ENCODE measurements around the gene CCDC91. TPM values are rescaled to one million over a fixed set of nuclear protein-coding genes. Genes with fewer than 3 reads are reported as not detected.

CCDC91 gene
- total and polyA plus RNA-seq, 9 of the 15 experiments (the other 6 are each of a cell fraction or from before 2014, with no cell fraction given) = 10.1 to 31.1 (median 26.3) TPM

DNA sequence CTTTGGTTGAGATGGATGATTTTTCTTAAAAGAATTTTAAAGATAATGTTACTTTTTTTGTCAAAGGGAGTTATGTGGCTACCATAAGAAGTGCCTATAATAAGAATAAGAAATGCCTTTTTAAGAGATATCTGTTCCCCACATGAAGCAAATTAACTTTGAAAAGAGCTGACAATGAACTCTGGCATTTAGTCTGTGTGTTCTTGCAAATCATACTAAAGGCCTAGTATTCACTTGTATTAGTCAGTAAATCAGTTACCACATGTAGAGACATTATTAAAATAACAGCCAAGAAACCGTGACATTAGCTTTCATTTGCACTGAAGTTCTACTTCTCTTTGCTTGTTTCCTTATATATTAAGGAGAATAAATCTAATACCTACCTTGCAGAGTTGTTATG, 296.3 kb downstream of the CCDC91 start:
- ChIA-PET CTCF (ENCODE audit: low intra/inter-chr PET ratio) (no interaction called here), POLR2A (no interaction called here)
- Histone ChIP-seq H3K27ac (ENCODE audit: extremely low read depth, low read depth, low read length) (no peak overlapping the region), H2AFZ (ENCODE audit: low read depth, low read length) (no peak overlapping the region), H3K4me3 (no peak overlapping the region), H3K4me2 (ENCODE audit: insufficient read depth, low read length) (no peak overlapping the region), H3K79me2 (ENCODE audit: control insufficient read depth, insufficient read depth, low read length) (no peaks in the 10 kb centered on the region), H3K9me1 (ENCODE audit: control insufficient read depth, insufficient read depth, low read length) (no peaks in the 10 kb centered on the region), H3K27me3 (ENCODE audit: control insufficient read depth in 2 of 2, insufficient read depth in 2 of 2, low read length in 2 of 2) (no peaks in the 10 kb centered on the region), H3K4me1 (replicated peaks in 1 of 2; ENCODE audit: control insufficient read depth in 2 of 2, insufficient read depth in 2 of 2, low read length in 2 of 2) (no peaks in the 10 kb centered on the region), H3K9me3 (replicated peaks; ENCODE audit: control insufficient read depth, insufficient read depth, low read depth, low read length) (no peaks in the 10 kb centered on the region), H3K36me3 (ENCODE audit: control insufficient read depth, insufficient read depth, low read length) (peaks cover 3% of the 10 kb centered on the region; the same call in 1 of the 3 replicates), H3K9ac (ENCODE audit: insufficient read depth in 1 of 2, low read depth in 2 of 2, low read length in 2 of 2) (no peak overlapping the region), H4K20me1 (replicated peaks; ENCODE audit: control insufficient read depth, insufficient read depth, low read length) (no peaks in the 10 kb centered on the region)
- WGBS (ENCODE audit: insufficient coverage, low coverage, missing lambda C conversion rate) = 89% methylated on average over 1 of the region's 1 CpG
- TF ChIP-seq PTBP1 (IDR thresholded peaks at IDR 0.05; ENCODE audit: low read depth, low read length) (no peak), NFIX (CRISPR knock-in tag; IDR thresholded peaks at IDR 0.05; ENCODE audit: low read depth) (no peak), ZEB2 (IDR thresholded peaks at IDR 0.05) (no peak)
- TF ChIP-seq, protein P1, sequence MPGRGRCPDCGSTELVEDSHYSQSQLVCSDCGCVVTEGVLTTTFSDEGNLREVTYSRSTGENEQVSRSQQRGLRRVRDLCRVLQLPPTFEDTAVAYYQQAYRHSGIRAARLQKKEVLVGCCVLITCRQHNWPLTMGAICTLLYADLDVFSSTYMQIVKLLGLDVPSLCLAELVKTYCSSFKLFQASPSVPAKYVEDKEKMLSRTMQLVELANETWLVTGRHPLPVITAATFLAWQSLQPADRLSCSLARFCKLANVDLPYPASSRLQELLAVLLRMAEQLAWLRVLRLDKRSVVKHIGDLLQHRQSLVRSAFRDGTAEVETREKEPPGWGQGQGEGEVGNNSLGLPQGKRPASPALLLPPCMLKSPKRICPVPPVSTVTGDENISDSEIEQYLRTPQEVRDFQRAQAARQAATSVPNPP (IDR thresholded peaks at IDR 0.05; ENCODE audit: borderline replicate concordance, insufficient read depth, insufficient read length) = no peak
- in situ Hi-C loops (cut with MboI) = no loop called here
- ATAC-seq (no peak), FAIRE-seq (no peak), DNase-seq (ENCODE audit: extremely low read depth in 1 of 4, low spot score in 3 of 4) (no peak)
- no TSS peak for BruUV-seq (replicated peaks)
- intact Hi-C loops (cut with micrococcal nuclease) = no loop called here

DNA sequence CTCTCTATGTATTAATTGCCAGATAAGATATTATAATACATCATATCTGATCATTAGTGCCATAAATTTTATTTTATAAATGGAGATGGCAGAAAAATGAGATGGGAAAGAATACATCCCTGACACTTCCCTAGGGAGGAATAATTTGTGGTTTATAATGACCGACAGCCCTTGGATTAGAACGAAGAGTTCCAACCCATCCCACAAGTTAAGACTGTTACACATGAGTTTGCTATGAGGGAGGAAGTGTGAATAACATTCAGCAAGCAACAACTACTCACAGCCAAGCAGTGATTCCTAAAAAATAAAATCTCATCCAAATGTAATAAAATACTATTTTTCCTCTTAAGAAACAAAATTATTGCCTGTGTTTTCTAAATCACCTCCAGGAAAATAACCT, 299.0 kb downstream of the CCDC91 start:
- intact Hi-C loops (cut with micrococcal nuclease) = no loop called here
- Histone ChIP-seq H3K36me3 (ENCODE audit: control insufficient read depth, insufficient read depth, low read length) (peaks cover 2% of the 10 kb centered on the region; the same call in 1 of the 3 replicates), H3K9ac (ENCODE audit: insufficient read depth in 1 of 2, low read depth in 2 of 2, low read length in 2 of 2) (no peak overlapping the region), H3K9me1 (ENCODE audit: control insufficient read depth, insufficient read depth, low read length) (no peaks in the 10 kb centered on the region), H3K27ac (ENCODE audit: extremely low read depth, low read depth, low read length) (no peak overlapping the region), H3K9me3 (replicated peaks; ENCODE audit: control insufficient read depth, insufficient read depth, low read depth, low read length) (no peaks in the 10 kb centered on the region), H3K4me1 (replicated peaks in 1 of 2; ENCODE audit: control insufficient read depth in 2 of 2, insufficient read depth in 2 of 2, low read length in 2 of 2) (no peaks in the 10 kb centered on the region), H3K4me3 (no peak overlapping the region), H4K20me1 (replicated peaks; ENCODE audit: control insufficient read depth, insufficient read depth, low read length) (no peaks in the 10 kb centered on the region), H3K4me2 (ENCODE audit: insufficient read depth, low read length) (no peak overlapping the region), H2AFZ (ENCODE audit: low read depth, low read length) (no peak overlapping the region), H3K79me2 (ENCODE audit: control insufficient read depth, insufficient read depth, low read length) (no peaks in the 10 kb centered on the region), H3K27me3 (ENCODE audit: control insufficient read depth in 2 of 2, insufficient read depth in 2 of 2, low read length in 2 of 2) (no peaks in the 10 kb centered on the region)
- ATAC-seq (no peak), FAIRE-seq (no peak), DNase-seq (ENCODE audit: extremely low read depth in 1 of 4, low spot score in 3 of 4) (no peak)
- POLR2A ChIA-PET = no interaction called here
- BruUV-seq (replicated peaks) = no TSS peak
- 89% methylated on average over 2 of the region's 2 CpGs for WGBS (ENCODE audit: insufficient coverage, low coverage, missing lambda C conversion rate)
- in situ Hi-C loops (cut with MboI) = no loop called here
- CTCF ChIA-PET (ENCODE audit: low intra/inter-chr PET ratio) = no interaction called here
- TF ChIP-seq CSDE1 (IDR thresholded peaks at IDR 0.05) (no peak), MTA2 (IDR thresholded peaks at IDR 0.05; ENCODE audit: low read depth) (no peak), IFI16 (CRISPR knock-in tag; IDR thresholded peaks at IDR 0.05) (no peak), ZNF431 (CRISPR knock-in tag; IDR thresholded peaks at IDR 0.05) (no peak), RFX5 (IDR thresholded peaks at IDR 0.05; ENCODE audit: low read depth, low read length) (no peak)
- TF ChIP-seq, protein P2, sequence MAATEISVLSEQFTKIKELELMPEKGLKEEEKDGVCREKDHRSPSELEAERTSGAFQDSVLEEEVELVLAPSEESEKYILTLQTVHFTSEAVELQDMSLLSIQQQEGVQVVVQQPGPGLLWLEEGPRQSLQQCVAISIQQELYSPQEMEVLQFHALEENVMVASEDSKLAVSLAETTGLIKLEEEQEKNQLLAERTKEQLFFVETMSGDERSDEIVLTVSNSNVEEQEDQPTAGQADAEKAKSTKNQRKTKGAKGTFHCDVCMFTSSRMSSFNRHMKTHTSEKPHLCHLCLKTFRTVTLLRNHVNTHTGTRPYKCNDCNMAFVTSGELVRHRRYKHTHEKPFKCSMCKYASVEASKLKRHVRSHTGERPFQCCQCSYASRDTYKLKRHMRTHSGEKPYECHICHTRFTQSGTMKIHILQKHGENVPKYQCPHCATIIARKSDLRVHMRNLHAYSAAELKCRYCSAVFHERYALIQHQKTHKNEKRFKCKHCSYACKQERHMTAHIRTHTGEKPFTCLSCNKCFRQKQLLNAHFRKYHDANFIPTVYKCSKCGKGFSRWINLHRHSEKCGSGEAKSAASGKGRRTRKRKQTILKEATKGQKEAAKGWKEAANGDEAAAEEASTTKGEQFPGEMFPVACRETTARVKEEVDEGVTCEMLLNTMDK (IDR thresholded peaks at IDR 0.05; ENCODE audit: borderline replicate concordance, insufficient read depth, low read depth, low read length, poor library complexity, severe bottlenecking) = no peak
- TF ChIP-seq, protein P3, sequence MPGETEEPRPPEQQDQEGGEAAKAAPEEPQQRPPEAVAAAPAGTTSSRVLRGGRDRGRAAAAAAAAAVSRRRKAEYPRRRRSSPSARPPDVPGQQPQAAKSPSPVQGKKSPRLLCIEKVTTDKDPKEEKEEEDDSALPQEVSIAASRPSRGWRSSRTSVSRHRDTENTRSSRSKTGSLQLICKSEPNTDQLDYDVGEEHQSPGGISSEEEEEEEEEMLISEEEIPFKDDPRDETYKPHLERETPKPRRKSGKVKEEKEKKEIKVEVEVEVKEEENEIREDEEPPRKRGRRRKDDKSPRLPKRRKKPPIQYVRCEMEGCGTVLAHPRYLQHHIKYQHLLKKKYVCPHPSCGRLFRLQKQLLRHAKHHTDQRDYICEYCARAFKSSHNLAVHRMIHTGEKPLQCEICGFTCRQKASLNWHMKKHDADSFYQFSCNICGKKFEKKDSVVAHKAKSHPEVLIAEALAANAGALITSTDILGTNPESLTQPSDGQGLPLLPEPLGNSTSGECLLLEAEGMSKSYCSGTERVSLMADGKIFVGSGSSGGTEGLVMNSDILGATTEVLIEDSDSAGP (CRISPR knock-in tag; IDR thresholded peaks at IDR 0.05) = no peak
- TF ChIP-seq, protein P4, sequence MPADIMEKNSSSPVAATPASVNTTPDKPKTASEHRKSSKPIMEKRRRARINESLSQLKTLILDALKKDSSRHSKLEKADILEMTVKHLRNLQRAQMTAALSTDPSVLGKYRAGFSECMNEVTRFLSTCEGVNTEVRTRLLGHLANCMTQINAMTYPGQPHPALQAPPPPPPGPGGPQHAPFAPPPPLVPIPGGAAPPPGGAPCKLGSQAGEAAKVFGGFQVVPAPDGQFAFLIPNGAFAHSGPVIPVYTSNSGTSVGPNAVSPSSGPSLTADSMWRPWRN (IDR thresholded peaks at IDR 0.05; ENCODE audit: low read depth) = no peak
